HT-29 (cell line): ENCODE data around the gene CELF2. TPM values are rescaled to one million over a fixed set of nuclear protein-coding genes. Genes with fewer than 3 reads are reported as not detected.

Source experiments
- DNase-seq: peaks from one replicate; pipeline ENCODE4 v3.0.0-alpha.2; 2015; ENCODE audit warnings: low spot score
- total RNA-seq: library from RNA; depleted of rRNA; stranded (reverse); fragments of >200 nt; shearing (Covaris generic); gene quantifications from 2 replicates; pipeline ENCODE4 v1.2.3, GENCODE V29; 2014

Gene CELF2
- total RNA-seq, 1 experiment from 2014 or later: not detected

DNA sequence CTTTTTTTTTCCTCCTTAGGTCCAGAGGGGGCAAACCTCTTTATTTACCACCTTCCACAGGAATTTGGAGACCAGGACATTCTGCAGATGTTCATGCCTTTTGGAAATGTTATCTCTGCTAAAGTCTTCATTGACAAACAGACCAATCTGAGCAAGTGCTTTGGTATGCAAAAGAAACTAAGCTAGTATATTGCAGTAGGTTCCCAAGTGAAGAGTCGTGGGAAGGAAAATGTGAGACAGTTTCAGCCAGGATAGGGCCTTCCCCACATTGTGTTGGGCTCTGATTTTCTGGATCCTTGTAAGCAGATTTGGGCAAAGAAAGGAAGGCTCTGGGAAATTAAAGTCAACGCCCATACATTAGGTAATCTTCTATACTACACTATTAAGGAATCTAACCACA is 308.1 kb downstream of the CELF2 start:
- no peak for DNase-seq

DNA sequence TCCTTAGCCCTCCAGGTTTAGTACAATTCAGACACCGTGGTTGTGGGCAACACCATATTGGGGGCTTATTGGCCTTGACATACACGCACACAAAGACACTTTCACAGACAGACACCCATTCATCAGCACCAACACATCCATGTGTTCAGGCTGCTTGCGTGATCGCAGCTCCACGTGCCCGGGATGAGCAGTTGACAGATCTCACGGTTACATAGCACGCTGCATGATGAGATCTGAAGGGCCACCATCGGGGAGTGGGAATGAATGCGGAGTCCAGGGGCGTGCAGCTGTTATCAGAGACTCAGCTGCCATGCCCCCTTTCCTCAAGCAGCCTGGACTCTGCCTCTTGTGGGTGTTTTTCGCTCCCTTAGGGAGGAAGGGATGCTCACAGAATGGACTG is 308.6 kb downstream of the CELF2 start:
- DNase-seq: no peak

DNA sequence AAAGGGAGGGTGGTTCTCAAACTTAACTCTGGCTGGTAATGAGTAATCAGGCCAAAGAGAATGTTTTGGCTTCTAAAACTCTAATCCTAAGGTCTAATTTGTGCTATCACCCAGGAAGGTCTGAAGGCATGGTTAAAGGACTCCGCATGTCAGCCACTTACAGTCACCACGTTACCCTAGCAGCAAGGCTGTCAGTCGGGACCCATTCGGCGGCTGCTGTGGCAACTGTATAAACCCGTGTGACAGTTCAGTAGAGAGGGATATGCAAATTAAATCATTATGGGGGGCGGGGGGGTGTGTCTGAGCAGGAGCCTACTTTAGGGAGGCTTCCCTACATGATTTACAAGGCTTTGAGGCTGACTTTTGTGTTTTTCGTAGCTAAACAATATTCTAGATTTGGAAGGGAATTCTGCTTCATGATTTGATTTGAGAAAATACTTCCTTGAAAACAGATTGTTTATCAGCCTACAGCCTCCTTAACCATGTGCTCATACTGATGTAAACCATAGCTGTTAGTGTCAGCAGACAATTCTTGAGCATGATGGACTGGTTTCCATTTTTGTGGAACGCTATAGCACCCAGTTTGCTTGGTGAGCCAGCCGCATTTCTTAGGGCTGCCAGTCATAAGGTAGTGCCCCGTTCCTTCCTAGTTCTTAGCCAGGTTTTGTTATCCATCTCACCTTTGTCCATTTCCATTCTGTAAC is 309.4 kb downstream of the CELF2 start:
- DNase-seq: no peak

DNA sequence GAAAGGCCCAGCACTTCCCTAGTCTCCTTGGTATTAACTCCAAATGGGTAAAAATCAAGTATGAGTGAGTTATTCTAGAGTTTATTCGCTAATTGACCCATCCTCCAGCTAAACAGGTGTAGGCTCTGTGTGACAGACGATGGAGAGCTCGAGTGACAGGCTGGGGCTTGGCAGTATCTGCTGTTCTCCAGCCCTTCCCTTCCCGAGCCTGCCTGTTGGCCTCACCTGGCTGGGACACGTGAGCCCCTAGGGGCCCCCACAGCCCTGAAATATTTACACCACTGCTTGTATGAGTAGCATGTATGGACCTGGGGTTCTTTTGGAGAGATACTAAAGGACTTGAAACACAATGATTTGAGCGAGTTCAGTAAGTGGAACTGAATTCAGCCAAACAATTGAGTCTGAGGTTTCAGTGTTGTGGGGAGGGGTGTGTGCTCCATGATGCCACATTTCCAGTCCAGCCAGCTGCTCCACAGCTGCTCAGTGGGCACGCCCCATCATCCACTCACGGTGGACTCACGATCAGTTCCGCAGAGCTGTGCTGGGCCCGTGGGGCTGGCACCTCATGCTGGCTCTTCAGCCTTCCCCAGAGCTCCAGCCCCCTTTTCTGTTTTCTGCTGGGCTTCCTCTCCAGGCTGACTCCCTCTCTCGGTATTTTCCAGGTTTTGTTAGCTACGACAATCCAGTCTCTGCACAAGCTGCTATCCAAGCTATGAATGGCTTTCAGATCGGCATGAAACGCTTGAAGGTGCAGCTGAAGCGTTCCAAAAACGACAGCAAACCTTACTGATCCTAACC is 310.8 kb downstream of the CELF2 start:
- DNase-seq: no peak

DNA sequence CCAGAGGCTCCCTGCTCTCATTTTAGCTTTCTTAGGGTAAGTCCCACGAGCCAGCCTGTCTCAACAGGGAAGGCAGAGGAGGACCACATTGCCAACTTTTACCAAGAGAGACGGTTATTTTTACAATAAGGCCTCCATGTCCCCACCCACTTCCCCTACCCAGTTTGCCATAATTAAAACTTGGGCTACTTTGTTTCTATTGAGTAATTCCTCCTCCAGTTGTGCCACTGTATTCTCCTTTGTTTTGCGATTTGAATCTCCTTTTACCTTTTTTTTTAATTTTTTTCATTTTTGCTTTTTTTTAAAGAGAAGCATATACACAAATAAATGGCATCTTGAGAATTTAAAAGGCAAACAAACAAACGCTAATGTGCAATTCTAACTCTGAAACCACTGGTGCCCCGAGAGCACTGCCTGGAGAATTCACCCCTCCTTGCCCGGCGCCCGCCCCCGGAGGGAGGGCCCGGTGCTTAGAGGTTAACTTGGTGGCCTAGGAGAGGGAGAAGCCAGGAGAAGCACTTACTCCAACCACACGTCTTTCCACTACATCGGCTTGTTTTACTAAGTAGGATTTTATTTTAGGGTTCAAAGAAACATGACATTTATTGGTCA is 311.5 kb downstream of the CELF2 start:
- no peak for DNase-seq

DNA sequence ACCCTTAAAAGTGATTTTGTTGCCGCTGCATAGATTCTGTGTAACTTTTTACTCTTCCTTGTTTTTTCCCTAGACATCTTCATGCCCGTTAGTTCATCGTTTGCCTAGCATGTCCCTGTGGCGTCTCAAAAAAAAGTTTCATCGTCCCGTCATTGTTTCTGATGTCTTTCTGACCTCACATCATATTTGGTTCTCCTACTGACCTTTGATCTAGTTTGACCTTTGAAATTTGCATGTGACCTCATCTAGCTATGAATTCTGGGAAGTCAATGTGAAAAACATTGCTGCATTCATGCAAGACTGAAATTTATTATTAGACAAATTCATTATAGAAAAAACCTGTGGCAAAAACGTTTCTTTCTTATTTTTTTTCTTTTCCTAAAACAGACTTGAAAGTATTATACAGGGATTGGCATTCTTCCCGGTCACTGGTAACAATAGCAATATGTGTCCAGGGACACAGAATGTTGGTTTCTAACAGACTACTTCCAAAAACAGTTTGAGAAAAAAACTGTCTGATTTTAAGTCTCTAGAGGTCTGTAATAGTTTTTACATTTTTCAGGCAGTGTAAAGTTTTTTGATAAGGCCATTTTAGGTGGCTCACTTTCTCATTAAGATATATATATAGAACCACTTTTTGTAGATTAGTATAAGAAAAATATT is 312.8 kb downstream of the CELF2 start:
- DNase-seq: no peak

DNA sequence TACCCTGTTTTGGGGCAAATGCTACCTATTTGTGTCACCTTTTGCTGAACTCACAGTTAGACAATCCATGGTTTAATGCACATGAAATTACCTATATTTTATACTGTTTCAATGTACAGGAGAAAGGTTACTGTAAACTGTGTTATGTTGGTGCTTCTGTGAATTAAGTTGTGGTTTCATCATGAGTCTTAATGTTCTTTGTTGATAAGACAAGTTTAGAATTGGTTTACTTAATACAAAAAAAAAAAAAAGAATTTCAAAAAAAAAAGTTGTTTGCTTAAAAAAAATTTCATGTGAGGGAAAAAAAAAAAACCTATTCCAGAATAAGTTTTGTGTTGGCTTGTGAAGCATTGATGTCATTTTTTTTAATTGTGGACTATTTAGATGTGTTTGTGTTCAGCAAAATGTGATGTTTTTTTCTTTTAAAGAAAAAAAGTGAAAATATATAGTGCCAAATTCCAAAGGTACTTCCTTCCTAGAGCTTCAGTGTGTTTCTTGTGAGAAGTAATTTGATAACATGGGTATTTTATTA is 313.4 kb downstream of the CELF2 start:
- no peak for DNase-seq

DNA sequence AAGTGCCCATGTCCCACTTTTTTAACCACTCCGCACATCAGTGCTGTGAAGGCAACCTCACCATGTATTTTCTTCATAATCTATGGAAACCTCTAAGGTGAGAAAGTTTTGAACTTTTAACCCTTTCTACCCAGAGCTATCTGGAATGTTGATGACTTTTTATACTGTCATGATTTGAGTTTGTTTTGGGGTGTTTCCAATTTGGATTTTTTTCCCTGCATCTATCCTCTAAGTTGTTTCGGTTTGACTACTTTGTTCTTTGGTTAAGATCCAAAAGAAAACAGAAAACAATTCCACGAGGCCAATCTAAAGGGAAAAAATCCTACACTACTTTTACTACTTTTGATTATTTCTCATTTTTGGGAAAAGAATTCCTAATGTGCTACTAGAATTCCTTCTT is 314.1 kb downstream of the CELF2 start:
- no peak for DNase-seq

DNA sequence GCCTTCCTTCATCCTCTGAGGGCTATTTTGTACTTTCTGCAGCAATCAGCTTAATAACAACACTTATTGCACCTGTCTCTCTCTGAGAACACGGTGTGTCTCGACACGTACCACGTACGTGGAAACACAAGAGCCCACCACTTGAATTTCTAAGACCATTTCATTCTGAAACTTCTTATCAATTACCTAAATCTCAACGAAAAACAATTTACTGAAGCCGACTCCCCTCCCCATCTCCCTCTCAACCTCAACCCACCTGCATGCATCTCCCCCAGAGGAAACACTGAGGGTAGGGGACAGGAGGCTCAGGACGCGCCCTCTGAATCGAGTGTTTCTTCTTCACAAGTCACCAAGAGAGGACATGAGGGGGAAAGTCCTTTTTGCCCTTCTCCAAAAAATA is 315.2 kb downstream of the CELF2 start:
- DNase-seq: no peak

DNA sequence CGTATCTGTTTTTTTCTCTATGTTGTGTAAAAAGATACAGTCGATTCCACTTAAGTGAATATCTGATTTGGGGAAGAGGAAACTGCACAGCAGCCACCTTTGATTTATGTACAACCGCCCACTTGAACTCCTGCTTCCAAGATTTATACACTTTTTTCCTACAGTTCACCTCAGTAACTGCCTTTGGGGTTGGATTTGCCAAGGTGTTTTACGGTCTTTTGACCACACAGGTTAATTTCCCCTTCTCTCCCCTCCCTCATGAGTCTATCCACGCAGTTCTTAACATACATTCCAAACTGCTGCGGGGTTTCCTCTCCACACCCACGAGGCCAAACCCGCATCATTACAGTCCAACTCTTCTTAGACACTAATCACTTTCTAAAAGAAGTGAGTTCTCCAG is 316.8 kb downstream of the CELF2 start:
- DNase-seq: no peak

DNA sequence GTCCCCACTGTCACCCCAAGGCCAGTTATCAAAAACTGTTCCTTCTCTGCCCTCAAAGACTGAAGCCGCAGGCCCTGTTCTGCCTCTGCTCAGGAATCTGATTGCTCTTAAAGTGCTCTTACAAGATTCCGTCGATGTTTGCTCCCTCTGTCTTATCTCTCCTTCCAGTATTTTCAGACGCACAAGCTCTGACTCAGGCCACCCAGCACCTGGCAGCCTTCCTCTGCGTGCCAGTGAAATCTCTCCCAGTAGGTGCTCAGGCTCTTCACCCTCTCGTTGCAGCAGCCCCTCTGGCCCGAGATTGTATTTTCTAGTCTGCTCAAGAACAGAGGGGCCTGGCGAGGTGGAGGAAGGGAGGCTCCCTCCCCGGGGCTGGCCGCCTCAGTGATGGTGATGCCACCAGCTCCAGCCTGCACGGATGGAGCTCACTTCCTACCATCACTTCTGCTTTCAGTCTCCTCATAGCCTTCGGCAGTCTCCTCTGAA is 317.5 kb downstream of the CELF2 start:
- DNase-seq: no peak

DNA sequence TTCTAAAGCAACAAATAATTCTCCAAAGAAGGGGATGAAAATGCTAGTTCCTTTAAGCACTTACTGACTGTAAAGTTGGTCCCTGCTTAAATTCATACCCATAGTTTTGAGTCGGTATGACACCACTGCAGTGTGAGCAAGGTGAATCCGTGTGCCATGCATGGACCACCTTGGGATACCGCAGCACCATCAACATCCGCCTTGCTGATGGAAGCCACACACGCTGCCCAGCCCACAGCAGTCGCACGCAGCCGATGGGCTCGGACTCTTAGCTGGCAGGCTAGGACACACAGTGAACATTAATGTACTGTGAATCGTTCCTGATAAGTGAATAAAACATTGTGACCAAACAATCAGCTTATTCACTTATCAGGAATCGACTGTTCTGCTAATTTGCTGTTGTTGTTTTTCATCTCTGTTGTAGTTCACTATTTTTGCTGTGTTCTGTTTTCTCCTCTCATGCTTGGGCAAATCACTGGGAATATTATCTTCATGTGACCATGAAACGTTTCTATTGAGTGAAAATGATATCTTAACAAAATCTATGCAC is 318.3 kb downstream of the CELF2 start:
- DNase-seq: no peak

DNA sequence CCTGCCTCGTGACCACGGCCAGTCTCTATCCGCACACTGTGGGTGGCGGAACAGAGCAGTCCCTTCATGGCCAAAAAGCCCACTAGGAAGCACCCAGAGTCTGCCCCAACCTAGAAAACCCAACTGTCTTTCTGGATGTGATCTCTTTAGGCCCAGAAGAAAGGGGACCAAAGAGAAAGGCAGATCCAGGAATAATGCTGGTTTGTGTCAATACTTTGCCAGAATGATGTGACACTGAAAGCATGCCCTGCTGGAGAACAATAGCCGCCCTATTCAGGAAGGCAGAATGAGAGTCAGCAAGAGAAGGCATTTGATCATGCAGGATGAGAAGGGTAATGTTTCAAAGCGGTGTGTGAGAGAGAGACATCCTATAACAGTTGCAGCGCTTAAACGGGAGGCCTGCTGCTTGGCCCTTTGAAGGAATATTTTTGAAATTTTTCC is 319.1 kb downstream of the CELF2 start:
- DNase-seq: no peak

DNA sequence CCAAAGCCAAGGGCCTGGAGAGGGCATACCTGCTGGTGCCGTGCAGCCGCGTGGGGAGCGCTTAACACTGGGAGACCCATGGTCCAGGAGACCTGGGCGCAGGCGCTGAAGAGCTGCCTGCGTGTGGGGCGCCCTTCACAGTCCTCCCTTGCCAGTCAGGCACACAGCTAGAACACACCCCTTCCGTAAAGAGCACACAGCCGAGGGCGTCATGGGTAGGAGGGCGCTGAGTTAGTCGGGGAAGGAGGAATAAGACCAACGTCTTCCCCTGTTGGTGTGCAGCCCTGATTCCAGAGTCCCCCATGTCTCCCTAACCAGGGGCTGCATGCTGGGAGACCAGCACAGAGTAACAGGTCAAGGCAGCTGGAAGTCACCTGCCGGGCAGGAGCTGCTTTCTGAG is 319.8 kb downstream of the CELF2 start:
- DNase-seq: no peak

DNA sequence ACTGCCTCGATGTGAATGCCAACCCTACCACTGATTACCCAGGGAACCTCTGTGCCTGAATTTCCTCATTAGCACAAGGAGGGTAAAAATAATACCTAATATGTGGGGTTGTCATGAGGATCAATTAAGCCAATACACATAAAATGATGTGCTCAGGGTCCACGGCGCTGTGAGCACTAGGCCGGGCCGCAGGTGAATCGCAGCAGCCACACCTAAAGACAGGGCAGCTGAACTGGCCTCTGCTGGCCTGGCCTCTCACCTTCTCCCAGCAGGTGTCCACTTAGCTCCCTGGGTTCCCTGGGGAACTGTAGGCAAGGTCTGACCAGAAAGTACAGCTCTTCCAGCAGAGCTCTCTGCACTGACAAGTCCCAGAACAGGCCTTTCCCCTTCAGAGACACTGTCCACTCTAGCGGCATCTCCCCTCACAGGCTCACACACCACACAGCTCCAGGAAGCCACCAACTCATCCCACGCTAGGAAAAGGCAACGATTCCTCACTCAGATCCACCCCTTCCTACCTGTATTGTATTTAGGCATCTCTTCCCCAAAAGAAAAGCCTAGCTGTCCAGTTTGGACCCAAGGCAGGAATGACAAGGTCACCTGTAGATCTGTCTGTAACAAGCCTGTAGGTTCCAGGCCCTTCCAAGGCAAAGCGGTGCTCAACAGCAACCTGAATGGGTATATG is 320.6 kb downstream of the CELF2 start:
- DNase-seq: no peak

DNA sequence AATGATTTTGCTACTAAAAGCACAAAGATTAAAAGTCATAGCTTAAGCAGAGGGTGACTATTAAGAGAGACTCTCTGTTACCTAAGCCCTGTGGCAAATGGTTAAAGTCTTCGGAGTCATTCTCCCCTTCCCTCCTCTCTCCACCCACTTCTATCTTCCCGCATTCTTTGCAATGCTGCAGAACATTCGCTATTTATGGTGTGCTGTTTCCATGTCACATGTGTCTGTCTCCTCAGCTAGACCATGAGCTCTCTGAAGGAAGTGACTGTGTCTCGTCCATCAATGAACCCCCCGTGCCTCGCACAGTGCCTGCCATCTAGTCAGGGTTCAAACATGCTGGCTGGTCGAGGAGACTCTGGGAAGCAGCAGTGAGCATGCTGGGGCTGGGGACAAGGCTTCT is 321.3 kb downstream of the CELF2 start:
- no peak for DNase-seq

DNA sequence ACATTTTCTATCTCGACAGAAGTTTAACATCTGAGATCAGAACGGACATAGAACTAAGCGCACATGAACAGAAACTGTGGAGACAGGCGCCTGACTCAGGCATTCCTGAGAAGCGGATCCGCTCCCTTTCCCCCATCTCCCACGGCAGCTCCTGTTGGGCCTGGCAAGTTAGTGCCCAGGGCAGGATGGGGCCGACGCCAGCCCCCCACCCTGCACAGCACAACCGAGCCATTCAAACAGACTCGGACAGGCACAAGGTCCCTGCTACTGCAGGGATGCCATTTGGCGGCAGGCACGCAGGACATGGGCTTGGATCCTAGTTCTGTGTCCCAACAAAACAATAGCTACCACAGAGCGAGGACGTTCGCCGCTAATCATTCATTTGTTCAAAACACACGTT is 322.0 kb downstream of the CELF2 start:
- DNase-seq: no peak

DNA sequence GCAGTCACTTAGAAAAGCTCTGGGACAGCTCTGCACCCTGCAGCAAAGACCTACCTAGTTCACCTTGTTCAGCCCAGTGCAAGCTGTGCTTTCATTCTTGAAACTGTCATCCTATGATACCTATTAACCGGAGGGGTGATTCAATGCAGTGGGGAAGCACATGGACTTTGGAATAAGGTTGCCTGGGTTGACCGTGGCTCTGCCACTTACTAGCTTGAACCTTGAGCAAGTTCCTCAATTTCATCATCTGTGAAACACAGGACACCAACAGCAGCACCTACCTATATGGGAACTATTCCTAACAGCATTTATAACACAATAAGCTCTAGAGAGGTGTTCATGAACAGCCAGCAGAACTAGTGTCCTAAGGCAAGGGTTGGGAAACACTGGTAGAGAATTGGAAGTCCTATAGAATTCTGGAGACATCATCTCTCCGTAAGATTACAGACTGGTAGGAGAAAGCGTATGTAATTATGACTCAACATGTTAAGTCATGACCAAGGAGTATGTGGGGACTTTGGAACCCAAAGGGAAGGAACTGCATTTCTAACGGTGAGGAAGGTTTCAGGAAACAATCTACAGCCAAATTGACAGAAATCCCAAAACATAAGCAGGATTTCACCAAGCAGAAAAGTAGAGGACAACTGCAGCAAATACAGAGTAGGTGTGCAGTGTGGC is 323.8 kb downstream of the CELF2 start:
- no peak for DNase-seq

DNA sequence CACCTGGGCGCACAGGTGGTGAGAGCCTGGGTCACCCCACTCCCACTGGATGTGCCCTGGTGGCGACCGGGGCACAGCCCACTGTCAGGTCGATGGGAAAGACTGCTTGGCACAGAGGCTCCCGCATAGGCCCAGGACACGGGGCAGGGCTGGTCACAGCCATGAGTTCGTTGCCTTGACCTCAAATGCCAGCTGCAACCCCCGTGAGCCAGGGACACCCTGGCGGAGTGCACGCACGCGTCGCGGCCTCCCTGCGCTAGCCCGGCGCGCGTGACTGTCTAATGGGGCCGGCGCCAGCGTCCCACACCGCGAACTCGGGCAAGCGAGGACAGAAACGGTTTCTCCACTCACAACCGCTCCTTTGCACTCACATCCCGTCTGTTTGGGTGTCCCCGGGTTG is 326.4 kb downstream of the CELF2 start:
- DNase-seq: no peak

DNA sequence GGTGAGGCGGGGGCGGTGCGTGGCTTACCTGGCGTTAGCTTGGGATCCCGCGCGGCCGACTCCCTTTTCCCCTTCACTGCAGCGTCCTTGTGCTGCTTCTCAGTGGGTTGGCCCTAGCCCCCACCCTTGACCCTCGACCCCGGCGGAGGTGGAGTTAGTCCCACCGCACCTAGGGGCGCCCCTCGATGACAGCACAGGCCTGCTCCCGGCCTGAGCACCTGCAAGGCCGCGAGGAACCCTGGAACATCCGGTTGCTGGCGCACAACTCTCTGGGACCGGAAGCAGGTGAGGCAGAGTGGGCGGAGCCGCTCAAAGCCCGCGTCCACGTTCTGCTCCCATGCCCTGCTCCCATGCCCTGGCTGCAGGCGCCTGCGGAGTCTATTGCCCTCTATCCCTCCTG is 326.9 kb downstream of the CELF2 start:
- DNase-seq: no peak
